GM12878 (cell line): ENCODE results near the gene SLAMF1. TPM values are rescaled to one million over a fixed set of nuclear protein-coding genes. Genes with fewer than 3 reads are reported as not detected.

Experiments
- CREM ChIP-seq: IDR thresholded peaks from 2 replicates; pipeline ENCODE4 v1.6.1; 2014; ENCODE audit warnings: antibody characterized with exemption, low read depth
- CUX1 ChIP-seq: IDR thresholded peaks from 2 replicates; pipeline ENCODE4 v1.6.1; 2012; ENCODE audit warnings: improper control_type of control experiment, low read depth, low read length; ENCODE audit not compliant: insufficient replicate concordance
- ESRRA ChIP-seq: IDR thresholded peaks from 2 replicates; pipeline ENCODE4 v1.6.1; 2012; ENCODE audit warnings: mild to moderate bottlenecking, low read length, improper control_type of control experiment
- JUNB ChIP-seq: IDR thresholded peaks from 2 replicates; pipeline ENCODE4 v1.6.1; 2016; ENCODE audit warnings: antibody characterized with exemption, mild to moderate bottlenecking
- KAT2A ChIP-seq: conservative IDR thresholded peaks from 2 replicates; pipeline ENCODE4 v1.6.1; 2011; ENCODE audit warnings: low read depth, low read length; ENCODE audit not compliant: control insufficient read depth
- NFIC ChIP-seq: IDR thresholded peaks from 2 replicates; pipeline ENCODE4 v1.6.1; 2012; ENCODE audit warnings: low read depth, mild to moderate bottlenecking, inconsistent platforms, low read length, moderate library complexity
- NFYA ChIP-seq: IDR thresholded peaks from 2 replicates; pipeline ENCODE4 v1.6.1; 2011; ENCODE audit warnings: low read depth, mild to moderate bottlenecking, low read length, improper control_type of control experiment, borderline replicate concordance
- PAX8 ChIP-seq: fragments of 450-650 bp; IDR thresholded peaks from 2 replicates; pipeline ENCODE4 v1.6.1; 2017; ENCODE audit warnings: mild to moderate bottlenecking, moderate library complexity
- PRDM15 ChIP-seq: fragments of 450-650 bp; formaldehyde crosslinking; IDR thresholded peaks from 2 replicates; pipeline ENCODE4 v1.4.0; 2020; ENCODE audit warnings: mild to moderate bottlenecking, moderate library complexity
- SMAD5 ChIP-seq: IDR thresholded peaks from 2 replicates; pipeline ENCODE4 v1.6.1; 2016; ENCODE audit warnings: antibody characterized with exemption, low read depth
- SPI1 ChIP-seq: IDR thresholded peaks from 2 replicates; pipeline ENCODE4 v1.6.1; 2011; ENCODE audit warnings: low read depth, mild to moderate bottlenecking, low read length, moderate library complexity, borderline replicate concordance; ENCODE audit not compliant: insufficient read depth
- SREBF2 ChIP-seq: IDR thresholded peaks from 2 replicates; pipeline ENCODE4 v1.6.1; 2012; ENCODE audit warnings: mild to moderate bottlenecking, low read length
- SRF ChIP-seq, 2 experiments: IDR thresholded peaks; 2 replicates each; pipeline ENCODE4 v1.6.1; 2011; ENCODE audit warnings: low read depth in 2 of 2, low read length in 2 of 2, mild to moderate bottlenecking in 1 of 2, moderate library complexity in 1 of 2
- STAT3 ChIP-seq: IDR thresholded peaks from 2 replicates; pipeline ENCODE4 v1.6.1; 2011; ENCODE audit warnings: low read depth, low read length, improper control_type of control experiment
- TBL1XR1 ChIP-seq: IDR thresholded peaks from 2 replicates; pipeline ENCODE4 v1.6.1; 2012; ENCODE audit warnings: low read depth, low read length, improper control_type of control experiment
- WRNIP1 ChIP-seq: IDR thresholded peaks from 2 replicates; pipeline ENCODE4 v1.6.1; 2011; ENCODE audit warnings: low read depth, low read length, improper control_type of control experiment, borderline replicate concordance
- ZBTB40 ChIP-seq: fragments of 450-650 bp; IDR thresholded peaks from 2 replicates; pipeline ENCODE4 v1.6.1; 2016; ENCODE audit warnings: mild to moderate bottlenecking, moderate library complexity, borderline replicate concordance
- ZNF384 ChIP-seq: IDR thresholded peaks from 2 replicates; pipeline ENCODE4 v1.6.1; 2012; ENCODE audit warnings: low read depth, mild to moderate bottlenecking, low read length, improper control_type of control experiment, borderline replicate concordance
- polyA plus RNA-seq, 11 experiments: library from polyadenylated mRNA; depleted of rRNA in 4 of 11; unstranded in 6 of 11; stranded (reverse) in 5 of 11; fragments of >200 nt; fragmentation: Nextera tagmentation in 4 of 11; fragmentation: Illumina TruSeq in 1 of 11; extraction: Ambion mirVana in 4 of 11; extraction: Trizol in 1 of 11; gene quantifications; 1 replicate in 1 of 11; 2 replicates in 10 of 11; pipeline versions ENCODE4 v1.2.1 to v1.2.3, GENCODE V29; 2011 to 2016; ENCODE audit warnings: inconsistent platforms in 2 of 11, missing spikeins in 2 of 11, low read depth in 1 of 11
- total RNA-seq, 4 experiments: library from RNA; depleted of rRNA in 3 of 4; stranded (reverse); fragments of >200 nt in 3 of 4; fragmentation: Illumina TruSeq in 1 of 4; extraction: Trizol in 1 of 4; gene quantifications; 2 replicates each; pipeline versions ENCODE4 v1.2.1 to v1.2.3, GENCODE V29; 2013 to 2021

The SLAMF1 gene
- total and polyA plus RNA-seq, 10 of the 15 experiments (the other 5 are each of a cell fraction or from before 2014, with no cell fraction given) = 87.3 to 260 (median 131) TPM

- TF ChIP-seq STAT3 (no peak), SREBF2 (no peak), ESRRA (no peak), TBL1XR1 (no peak), PAX8 (no peak), KAT2A (no peak), SMAD5 (no peak), NFIC (peak; percentile 14; the same call in 1 of the 2 replicates), WRNIP1 (no peak), CREM (0 out of 2 replicates have a peak, but pooled peaks have one; percentile 23), ZNF384 (no peak), JUNB (0 out of 2 replicates have a peak, but pooled peaks have one; percentile 14), SRF (IDR thresholded peaks at IDR 0.05; ENCODE audit: low read depth in 2 of 2, low read length in 2 of 2) (no peak), NFYA (no peak), ZBTB40 (no peak), SPI1 (0 out of 2 replicates have a peak, but pooled peaks have one; percentile 27), PRDM15 (CRISPR knock-in tag) (peak; percentile 9; the same call in 1 of the 2 replicates), CUX1 (no peak)
Observed at GRCh38 chr1:160575112-160575664, 71.7 kb downstream of the SLAMF1 start (continued).
